GM19025 (cell line): Measurements from ENCODE around the gene PPM1D.

ENCODE experiments used
- ATAC-seq: cut with Tn5 transposase; IDR thresholded peaks from one replicate; pipeline ENCODE4 v1.9.1; 2021; ENCODE audit warnings: mild to moderate bottlenecking, low read depth, moderate library complexity; ENCODE audit not compliant: unreplicated experiment

PPM1D gene

GRCh38 chr17:60615840-60616239 is 15.8 kb downstream of the PPM1D start:
- ATAC-seq, result no peak

DNA sequence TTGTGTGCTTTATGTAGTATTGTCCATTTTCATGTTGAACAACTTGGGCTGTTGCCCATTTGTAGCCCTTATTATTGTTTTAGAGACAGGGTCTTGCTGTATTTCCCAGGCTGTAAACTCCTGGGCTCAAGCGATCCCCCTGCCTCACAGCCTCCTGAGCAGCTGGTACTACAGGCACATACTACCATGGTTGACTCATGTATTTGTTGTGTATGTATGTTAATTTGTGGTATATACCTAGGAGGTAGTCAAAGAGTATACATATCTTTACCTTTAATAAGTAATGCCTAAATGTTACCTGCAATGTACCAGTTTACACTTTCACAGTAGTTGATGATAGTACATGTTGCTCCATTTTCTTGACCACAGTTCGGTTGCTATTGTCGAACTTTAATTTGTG is 18.1 kb downstream of the PPM1D start:
- no peak for ATAC-seq

- no peak for ATAC-seq
Measured at GRCh38 chr17:60618854-60619526, 19.0 kb downstream of the PPM1D start.

DNA sequence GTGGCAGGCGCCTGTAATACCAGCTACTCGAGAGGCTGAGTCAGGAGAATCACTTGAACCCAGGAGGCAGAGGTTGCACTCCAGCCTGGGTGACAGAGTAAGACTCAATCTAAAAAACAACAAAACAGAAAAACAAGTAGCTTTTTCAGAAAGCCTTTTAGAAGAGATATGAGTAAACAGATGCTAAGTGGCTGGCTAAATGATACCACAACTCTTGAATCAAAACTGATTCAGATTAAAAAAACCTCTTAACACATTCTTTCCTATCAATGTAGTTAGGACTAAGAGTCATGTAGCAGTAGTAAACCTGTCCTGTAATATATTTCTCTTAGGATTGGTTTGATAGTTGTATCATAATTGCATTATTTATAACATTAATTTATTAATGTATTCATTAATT is 23.0 kb downstream of the PPM1D start:
- no peak for ATAC-seq

- no peak for ATAC-seq
Measured at GRCh38 chr17:60623415-60623814, 23.4 kb downstream of the PPM1D start.

DNA sequence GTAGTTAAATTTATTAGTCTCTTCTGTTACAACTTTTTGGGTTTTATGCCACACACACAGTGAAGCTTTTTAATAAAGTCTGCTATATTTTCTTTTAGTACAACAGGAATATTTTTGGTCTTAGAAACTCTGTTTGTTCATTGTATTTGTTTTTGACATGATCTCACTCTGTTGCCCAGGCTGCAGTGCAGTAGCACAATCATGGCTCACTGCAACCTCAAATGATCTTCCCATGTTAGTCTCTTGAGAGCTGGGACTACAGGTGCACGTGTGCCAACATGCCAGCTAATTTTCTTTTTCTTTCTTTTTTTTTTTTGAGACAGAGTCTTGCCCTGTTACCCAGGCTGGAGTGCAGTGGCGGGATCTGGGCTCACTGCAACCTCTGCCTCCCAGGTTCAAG is 27.1 kb downstream of the PPM1D start:
- no peak for ATAC-seq

DNA sequence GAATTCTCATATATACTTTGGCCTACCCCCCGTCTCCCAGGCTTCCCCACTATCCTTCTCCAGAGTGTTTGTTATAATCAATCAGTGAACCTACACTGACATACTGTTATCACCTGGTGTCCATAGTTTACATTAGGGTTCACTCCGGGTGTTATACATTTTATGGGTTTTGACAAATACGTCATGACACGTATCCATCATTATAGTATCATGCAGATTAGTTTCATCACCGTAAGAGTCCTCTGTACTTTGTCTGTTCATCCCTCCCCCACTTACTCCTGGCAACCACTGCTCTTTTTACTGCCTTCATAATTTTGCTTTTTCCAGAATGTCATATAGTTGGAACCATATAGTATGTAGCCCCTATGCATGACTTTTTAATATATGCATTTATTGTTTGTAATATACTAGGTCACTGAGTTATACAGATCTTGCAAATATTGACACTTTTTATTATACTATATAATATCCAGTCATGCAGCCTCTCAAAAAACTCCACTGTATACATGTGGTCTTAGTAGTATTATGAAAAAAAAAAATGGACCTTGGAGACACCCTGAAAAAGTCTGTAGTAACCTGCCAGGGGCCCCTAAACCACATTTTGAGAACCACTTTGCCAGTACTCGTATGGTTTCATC is 28.4 kb downstream of the PPM1D start:
- ATAC-seq, result no peak

- ATAC-seq, result no peak
Measured at GRCh38 chr17:60629120-60629519, 29.1 kb downstream of the PPM1D start.

DNA sequence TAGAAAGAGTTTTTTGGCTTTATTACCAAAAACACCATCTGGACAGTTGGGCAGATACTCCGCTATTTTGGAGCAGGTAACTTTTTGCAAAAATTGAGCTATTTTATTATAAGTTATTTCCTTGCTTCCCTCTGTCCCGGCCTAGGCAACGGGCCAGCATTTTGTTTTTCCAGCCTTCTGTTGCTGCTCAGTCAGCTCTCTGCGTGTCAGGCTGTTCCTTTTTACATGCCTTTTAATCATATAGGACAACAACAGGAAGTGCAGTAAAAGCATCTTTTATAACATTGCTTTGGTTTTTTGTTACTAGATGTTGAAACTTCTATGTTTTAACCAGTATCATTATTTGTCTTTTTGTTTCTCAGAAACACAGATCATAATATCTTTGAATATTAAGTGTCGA is 30.4 kb downstream of the PPM1D start:
- no peak for ATAC-seq

DNA sequence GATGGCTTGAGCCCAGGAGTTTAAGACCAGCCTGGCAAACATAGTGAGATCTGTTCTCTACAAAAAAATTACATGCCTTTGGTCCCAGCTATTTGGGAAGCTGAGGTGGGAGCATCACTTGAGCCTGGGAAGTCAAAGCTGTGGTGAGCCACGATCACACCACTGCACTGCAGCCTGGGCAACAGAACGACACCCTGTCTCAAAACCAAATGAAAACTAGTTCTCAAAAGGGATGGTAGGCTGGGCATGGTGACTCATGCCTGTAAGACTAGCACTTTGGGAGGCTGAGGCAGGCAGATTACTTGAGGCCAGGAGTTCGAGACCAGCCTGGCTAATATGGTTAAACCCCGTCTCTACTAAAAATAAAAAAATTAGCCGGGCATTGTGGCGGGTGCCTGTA is 31.1 kb downstream of the PPM1D start:
- no peak for ATAC-seq

GRCh38 chr17:60637683-60638082 is 37.7 kb downstream of the PPM1D start:
- ATAC-seq, result no peak

- no peak for ATAC-seq
Measured at GRCh38 chr17:60639019-60639330, 39.0 kb downstream of the PPM1D start.

GRCh38 chr17:60640503-60640902 is 40.5 kb downstream of the PPM1D start:
- ATAC-seq, result no peak

GRCh38 chr17:60641126-60641525 is 41.1 kb downstream of the PPM1D start:
- no peak for ATAC-seq

DNA sequence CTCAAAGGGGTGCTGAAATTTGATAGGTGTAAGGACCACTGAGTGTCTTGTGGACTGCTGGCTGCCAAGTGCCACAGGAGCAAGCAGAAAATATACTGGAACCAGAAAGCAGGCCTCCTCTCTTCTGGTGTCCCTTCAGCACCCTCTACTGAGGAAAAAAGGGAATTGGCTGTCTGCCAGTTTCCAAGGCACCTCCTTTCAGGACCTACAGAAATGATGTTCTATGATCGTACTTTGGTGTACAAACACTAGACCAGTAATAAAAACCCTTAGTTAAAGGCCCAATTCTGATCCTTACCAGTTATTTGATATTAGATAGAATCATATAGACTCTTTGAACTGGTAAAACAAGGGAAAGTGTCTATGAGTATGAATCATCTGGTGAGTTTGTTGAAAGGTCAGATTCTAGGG is 41.8 kb downstream of the PPM1D start:
- ATAC-seq, result no peak

DNA sequence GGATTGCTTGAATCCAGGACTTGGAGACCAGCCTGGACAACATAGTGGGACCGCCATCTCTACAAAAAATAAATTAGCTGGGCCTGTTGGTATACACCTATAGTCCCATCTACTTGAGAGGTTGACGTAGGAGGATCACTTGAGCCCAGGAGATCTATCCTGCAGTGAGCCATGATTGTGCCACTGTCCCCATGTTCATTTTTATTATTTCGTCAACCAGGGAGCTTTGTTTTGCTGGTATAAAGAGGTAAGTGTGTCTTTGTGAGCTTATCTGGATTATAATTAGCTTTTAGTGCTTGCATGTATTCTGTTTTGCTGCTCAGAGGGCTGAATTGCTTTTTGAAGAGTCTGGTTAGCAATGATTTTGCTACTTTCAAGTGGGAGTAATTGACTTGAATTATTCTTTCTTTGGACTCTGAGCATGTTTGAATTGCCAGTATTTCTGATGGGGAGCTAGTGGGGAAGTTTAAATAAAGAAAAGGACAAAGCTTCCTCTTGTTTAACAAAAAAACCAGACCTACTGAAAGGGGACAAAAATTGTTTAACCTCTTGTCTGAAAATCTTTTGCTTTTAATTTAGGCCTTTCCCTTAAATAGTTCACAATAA is 46.0 kb downstream of the PPM1D start:
- no peak for ATAC-seq

- ATAC-seq, result no peak
Measured at GRCh38 chr17:60646701-60647100, 46.7 kb downstream of the PPM1D start.

DNA sequence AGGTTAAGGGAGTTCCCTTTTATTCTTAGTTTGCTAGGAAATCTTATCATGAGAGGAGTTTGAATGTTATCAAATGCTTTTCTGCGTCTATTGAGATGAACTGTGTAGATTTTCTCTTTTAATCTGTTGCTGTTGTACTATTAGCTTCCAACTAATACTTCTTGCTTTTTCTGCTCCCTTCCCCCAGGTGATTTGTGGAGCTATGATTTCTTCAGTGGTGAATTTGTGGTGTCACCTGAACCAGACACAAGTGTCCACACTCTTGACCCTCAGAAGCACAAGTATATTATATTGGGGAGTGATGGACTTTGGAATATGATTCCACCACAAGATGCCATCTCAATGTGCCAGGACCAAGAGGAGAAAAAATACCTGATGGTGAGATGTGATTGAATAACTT is 47.7 kb downstream of the PPM1D start:
- ATAC-seq, result no peak

GRCh38 chr17:60652454-60653247 is 52.7 kb downstream of the PPM1D start:
- ATAC-seq, result peak; percentile 82

DNA sequence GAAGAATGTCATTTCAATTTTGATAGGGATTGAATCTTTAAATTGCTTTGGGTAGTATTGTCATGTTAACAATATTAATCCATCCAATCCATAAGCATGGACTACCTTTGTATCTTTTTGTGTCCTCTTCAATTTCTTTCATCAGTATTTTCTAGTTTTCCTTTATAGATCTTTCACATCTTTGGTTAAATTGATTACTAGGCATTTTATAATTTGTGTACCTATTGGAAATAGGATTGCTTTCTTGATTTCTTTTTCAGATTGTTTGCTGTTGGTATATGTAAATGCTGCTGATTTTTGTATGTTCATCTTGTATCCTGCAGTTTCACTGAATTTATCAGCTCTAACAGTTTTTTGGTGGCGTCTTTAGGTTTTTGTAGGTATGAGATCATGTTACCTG is 53.6 kb downstream of the PPM1D start:
- ATAC-seq, result no peak

DNA sequence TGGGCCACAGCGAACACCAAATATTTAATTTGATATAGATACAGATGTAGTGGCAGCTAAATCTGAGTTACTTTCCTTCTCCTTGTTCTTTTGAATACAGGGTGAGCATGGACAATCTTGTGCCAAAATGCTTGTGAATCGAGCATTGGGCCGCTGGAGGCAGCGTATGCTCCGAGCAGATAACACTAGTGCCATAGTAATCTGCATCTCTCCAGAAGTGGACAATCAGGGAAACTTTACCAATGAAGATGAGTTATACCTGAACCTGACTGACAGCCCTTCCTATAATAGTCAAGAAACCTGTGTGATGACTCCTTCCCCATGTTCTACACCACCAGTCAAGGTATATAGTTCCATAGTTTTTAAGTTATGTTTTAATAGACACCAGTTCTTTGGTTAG is 56.5 kb downstream of the PPM1D start:
- ATAC-seq, result no peak
